Parathyroid adenoma (tissue), 2 donors: ENCODE measurements around the gene CFAP58.

ENCODE experiments used
- H2AFZ ChIP-seq: fragments of 300-600 bp; sonication (generic); one replicate; pipeline ENCODE4 v1.7.0; 2017; ENCODE audit warnings: antibody characterized with exemption, mild to moderate bottlenecking
- H3K27ac ChIP-seq: fragments of 300-600 bp; sonication (generic); one replicate; pipeline ENCODE4 v1.7.0; 2017
- H3K27me3 ChIP-seq: fragments of 300-600 bp; sonication (generic); one replicate; pipeline ENCODE4 v1.7.0; 2017; ENCODE audit warnings: low read length; ENCODE audit not compliant: control insufficient read depth, insufficient read depth
- H3K36me3 ChIP-seq: fragments of 300-600 bp; sonication (generic); one replicate; pipeline ENCODE4 v1.7.0; 2017; ENCODE audit warnings: low read length; ENCODE audit not compliant: control insufficient read depth, insufficient read depth
- H3K4me1 ChIP-seq: fragments of 300-600 bp; sonication (generic); one replicate; pipeline ENCODE4 v1.7.0; 2017; ENCODE audit warnings: control low read depth
- H3K4me2 ChIP-seq: fragments of 300-600 bp; sonication (generic); one replicate; pipeline ENCODE4 v1.7.0; 2017; ENCODE audit warnings: low read length
- H3K4me3 ChIP-seq: fragments of 300-600 bp; sonication (generic); one replicate; pipeline ENCODE4 v1.7.0; 2017; ENCODE audit warnings: low read depth, low read length
- H3K79me2 ChIP-seq: fragments of 300-600 bp; sonication (generic); one replicate; pipeline ENCODE4 v1.7.0; 2017; ENCODE audit warnings: control low read depth
- H3K9ac ChIP-seq: fragments of 300-600 bp; sonication (generic); one replicate; pipeline ENCODE4 v1.7.0; 2017; ENCODE audit warnings: mild to moderate bottlenecking
- H3K9me3 ChIP-seq: fragments of 300-600 bp; sonication (generic); one replicate; pipeline ENCODE4 v1.7.0; 2017; ENCODE audit warnings: low read length; ENCODE audit not compliant: control insufficient read depth
- CTCF ChIP-seq: fragments of 300-600 bp; sonication (generic); IDR thresholded peaks from one replicate; pipeline ENCODE4 v1.7.0; 2017; ENCODE audit warnings: antibody characterized with exemption, mild to moderate bottlenecking
- donor health status: primary hyperparathyroidism.

The CFAP58 gene

GRCh38 chr10:104317726-104318299 lies 35.8 kb upstream of the CFAP58 start:
- no peak for TF ChIP-seq CTCF
- no peak overlapping the region for H3K9ac ChIP-seq
- no peak overlapping the region for H3K27ac ChIP-seq
- no peak overlapping the region for H3K4me3 ChIP-seq
- no peak overlapping the region for H3K4me2 ChIP-seq
- H3K79me2 ChIP-seq: peaks cover 2% of the 10 kb centered on the region
- H3K9me3 ChIP-seq: no peaks in the 10 kb centered on the region
- no peaks in the 10 kb centered on the region for H3K27me3 ChIP-seq
- no peaks in the 10 kb centered on the region for H3K36me3 ChIP-seq
- no peak overlapping the region for H2AFZ ChIP-seq
- peaks cover 7% of the 10 kb centered on the region for H3K4me1 ChIP-seq

GRCh38 chr10:104318326-104318725 lies 35.3 kb upstream of the CFAP58 start:
- no peak overlapping the region for H2AFZ ChIP-seq
- H3K4me1 ChIP-seq: peaks cover 7% of the 10 kb centered on the region
- no peak overlapping the region for H3K4me2 ChIP-seq
- no peak overlapping the region for H3K9ac ChIP-seq
- no peak overlapping the region for H3K4me3 ChIP-seq
- no peaks in the 10 kb centered on the region for H3K27me3 ChIP-seq
- peaks cover 2% of the 10 kb centered on the region for H3K79me2 ChIP-seq
- no peaks in the 10 kb centered on the region for H3K9me3 ChIP-seq
- H3K27ac ChIP-seq: no peak overlapping the region
- TF ChIP-seq CTCF: no peak
- H3K36me3 ChIP-seq: no peaks in the 10 kb centered on the region

GRCh38 chr10:104318810-104319741 lies 34.6 kb upstream of the CFAP58 start:
- TF ChIP-seq CTCF: no peak
- no peaks in the 10 kb centered on the region for H3K9me3 ChIP-seq
- H3K27ac ChIP-seq: no peak overlapping the region
- H3K4me3 ChIP-seq: no peak overlapping the region
- H3K4me2 ChIP-seq: no peak overlapping the region
- H2AFZ ChIP-seq: no peak overlapping the region
- H3K79me2 ChIP-seq: peaks cover 3% of the 10 kb centered on the region
- no peaks in the 10 kb centered on the region for H3K36me3 ChIP-seq
- H3K9ac ChIP-seq: no peak overlapping the region
- peaks cover 7% of the 10 kb centered on the region for H3K4me1 ChIP-seq
- no peaks in the 10 kb centered on the region for H3K27me3 ChIP-seq

GRCh38 chr10:104321226-104321625 lies 32.4 kb upstream of the CFAP58 start:
- Histone ChIP-seq H3K79me2 (peaks cover 2% of the 10 kb centered on the region), H3K36me3 (no peaks in the 10 kb centered on the region), H3K9ac (no peak overlapping the region), H2AFZ (no peak overlapping the region), H3K4me2 (no peak overlapping the region), H3K27me3 (no peaks in the 10 kb centered on the region), H3K27ac (no peak overlapping the region), H3K4me1 (peaks cover 7% of the 10 kb centered on the region), H3K9me3 (no peaks in the 10 kb centered on the region), H3K4me3 (no peak overlapping the region)
- TF ChIP-seq CTCF: no peak
